Measurements from ENCODE around the gene AKR1C2.
"Not testable (repeated sequence)": the region's sequence is repeated elsewhere in the genome, so short reads cannot be mapped to it uniquely, and the experiment has no call there.

The AKR1C2 gene

GRCh38 chr10:4967189-4967588 is 36.5 kb downstream of the AKR1C2 start:
- not testable (repeated sequence) for DNase-seq (ENCODE audit: low read depth); H3K4me3 ChIP-seq (ENCODE audit: low read length)

- H3K4me3 ChIP-seq (ENCODE audit: low read length); DNase-seq (ENCODE audit: low read depth): not testable (repeated sequence)
These were observed 37.9 kb downstream of the AKR1C2 start for GRCh38 chr10:4965763-4966162.

DNA sequence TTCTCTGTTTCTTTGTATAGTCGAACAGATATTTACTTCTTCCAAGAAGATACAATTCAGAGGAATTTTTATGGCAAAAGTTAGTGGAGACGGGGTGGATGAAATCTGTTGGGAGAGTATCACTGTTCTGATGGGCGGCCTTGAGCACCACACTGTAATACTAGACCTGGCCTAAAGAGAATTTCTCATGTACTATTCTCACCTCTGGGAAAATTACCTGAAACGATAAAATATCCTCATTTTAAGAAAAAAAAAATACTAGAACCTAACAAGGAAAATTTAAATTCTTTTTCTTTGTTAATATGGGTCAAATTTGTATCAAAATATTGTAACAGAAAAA is 39.9 kb downstream of the AKR1C2 start:
- not testable (repeated sequence) for DNase-seq (ENCODE audit: low read depth); H3K4me3 ChIP-seq (ENCODE audit: low read length)

DNA sequence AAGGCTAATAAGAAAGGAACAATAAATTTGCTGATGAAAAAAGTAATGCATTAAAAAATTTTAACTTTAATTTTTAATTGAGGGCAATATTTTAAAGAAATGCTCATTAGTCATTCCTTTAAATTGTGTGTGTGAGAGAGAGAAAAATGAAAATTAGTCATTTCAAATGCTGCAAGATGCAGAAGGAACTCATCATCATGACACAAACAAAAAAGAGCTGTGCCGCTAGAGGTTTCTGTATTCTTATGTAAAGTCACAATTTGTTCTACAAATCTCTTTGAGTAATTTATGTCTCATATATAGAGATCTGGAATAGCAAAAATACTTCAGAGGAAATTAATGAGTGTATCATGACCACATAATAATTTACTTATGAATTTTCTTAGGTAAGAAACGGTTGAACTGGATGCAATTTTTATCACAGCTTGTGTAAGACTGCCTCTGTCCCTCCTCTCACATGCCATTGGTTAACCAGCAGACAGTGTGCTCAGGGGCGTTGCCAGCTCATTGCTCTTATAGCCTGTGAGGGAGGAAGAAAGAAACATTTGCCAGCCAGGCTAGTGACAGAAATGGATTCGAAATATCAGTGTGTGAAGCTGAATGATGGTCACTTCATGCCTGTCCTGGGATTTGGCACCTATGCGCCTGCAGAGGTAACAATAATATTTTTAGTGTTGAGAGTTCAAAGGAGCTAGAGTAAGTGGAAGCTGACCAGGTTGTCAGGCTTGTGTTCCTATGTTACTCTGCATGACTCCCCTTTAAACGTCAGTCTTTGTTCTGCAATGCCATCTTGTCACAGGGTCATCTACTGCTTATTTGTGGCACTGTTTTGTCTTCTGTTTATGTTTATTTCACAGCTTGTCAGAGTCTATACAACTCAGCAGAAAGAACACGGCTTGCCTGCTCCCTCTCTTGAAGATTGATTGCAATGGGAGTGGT is 40.5 kb downstream of the AKR1C2 start, which contains the start of gene AKR1C1:
Gene AKR1C1 (plus strand): TSS at position 540 of the 939 bp plus-strand sequence. CDS start 30 bp downstream, at position 570.
- H3K4me3 ChIP-seq (ENCODE audit: low read length); DNase-seq (ENCODE audit: low read depth): not testable (repeated sequence)

- DNase-seq (ENCODE audit: low read depth); H3K4me3 ChIP-seq (ENCODE audit: low read length): not testable (repeated sequence)
These were observed 41.3 kb downstream of the AKR1C2 start for GRCh38 chr10:4962308-4962707.

DNA sequence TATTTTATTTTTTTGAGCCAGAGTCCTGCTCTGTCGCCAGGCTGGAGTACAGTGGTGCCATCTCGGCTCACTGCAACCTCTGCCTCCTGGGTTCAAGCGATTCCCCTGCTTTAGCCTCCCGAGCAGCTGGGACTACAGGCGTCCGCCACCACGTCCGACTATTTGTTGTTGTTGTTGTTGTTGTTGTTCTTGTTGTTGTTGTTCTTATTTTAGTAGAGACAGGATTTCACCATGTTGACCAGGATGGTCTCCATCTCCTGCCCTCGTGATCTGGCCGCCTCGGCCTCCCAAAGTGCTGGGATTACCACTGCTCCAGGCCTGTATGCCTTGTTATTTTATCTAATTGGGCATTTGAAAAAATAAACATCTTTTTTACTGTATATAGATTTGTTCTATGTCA is 42.1 kb downstream of the AKR1C2 start:
- not testable (repeated sequence) for H3K4me3 ChIP-seq (ENCODE audit: low read length); DNase-seq (ENCODE audit: low read depth)

- not testable (repeated sequence) for DNase-seq (ENCODE audit: low read depth); H3K4me3 ChIP-seq (ENCODE audit: low read length)
These were observed 46.6 kb downstream of the AKR1C2 start for GRCh38 chr10:4956955-4957645.

GRCh38 chr10:4956088-4956487 is 47.6 kb downstream of the AKR1C2 start:
- not testable (repeated sequence) for DNase-seq (ENCODE audit: low read depth); H3K4me3 ChIP-seq (ENCODE audit: low read length)

DNA sequence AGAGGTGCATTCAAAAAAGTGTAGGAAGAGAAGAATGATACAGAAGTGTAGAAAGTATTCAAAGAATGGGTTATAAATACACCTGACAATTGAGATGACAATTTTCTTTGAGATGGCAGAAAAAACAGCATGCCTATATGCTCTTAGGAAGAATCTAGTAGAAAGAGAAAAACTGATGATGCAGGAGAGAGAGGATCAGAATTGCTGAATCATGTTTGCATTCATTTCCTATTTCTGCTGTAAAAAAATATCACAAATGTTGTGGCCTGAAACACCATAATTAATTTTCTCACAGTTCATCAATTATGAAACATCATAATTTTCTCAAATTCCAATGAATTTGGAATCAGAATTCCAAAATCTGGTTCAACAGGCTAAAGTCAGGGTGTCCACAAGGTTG is 50.3 kb downstream of the AKR1C2 start:
- TF ChIP-seq CTCF (conservative IDR thresholded peaks at IDR 0.05; ENCODE audit: low read depth, low read length), result no peak
- H3K4me3 ChIP-seq (ENCODE audit: low read length), result no peak overlapping the region
- DNase-seq (ENCODE audit: low read depth), result no peak

- not testable (repeated sequence) for H3K4me3 ChIP-seq (ENCODE audit: low read length); DNase-seq (ENCODE audit: low read depth)
These were observed 52.0 kb downstream of the AKR1C2 start for GRCh38 chr10:4951512-4952162.

DNA sequence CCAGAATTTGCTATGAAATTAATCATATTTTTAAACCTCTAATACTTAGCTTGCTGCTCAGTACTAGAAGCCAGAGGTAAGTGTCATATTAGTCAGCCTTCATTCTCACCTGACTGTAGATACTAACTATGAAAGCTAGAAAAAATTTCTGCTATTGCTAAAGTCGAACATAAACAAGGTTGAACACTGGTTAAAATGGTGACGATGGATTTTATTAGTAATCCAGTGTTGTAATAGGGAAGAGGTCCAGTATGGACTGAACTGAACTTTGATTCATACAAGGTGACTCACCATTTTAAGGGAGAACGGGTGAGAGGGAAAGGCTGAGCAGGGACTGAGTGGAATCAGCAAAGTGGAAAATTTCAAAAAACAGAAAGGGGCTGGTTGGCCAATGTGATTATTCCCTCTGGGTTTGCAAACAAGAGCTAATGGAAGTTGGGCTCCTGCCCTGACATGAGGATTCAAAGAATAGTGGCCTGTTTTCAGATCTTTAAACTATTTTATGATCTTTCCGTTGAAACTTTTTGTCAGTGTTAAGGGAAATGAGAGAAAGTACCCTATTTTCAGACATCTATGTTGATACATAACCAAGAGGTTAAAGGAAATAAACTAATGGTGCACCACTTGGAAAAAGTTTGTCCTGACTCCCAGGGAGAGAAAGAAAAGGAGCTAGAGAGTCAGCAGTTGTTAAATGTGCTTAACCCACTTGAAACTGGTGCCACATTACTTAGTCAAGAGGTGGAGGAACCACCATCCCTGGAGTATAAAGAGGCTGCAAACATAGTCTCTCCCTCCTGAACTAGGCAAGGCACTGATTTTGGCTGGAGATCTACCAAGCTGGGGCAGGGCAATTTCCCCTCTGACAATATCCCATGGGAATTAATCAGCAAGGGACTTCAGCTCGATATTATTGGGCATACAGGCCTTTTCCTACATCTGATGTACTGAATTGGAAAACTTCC is 55.7 kb downstream of the AKR1C2 start:
- DNase-seq (ENCODE audit: low read depth), result peak; percentile 49
- TF ChIP-seq CTCF (conservative IDR thresholded peaks at IDR 0.05; ENCODE audit: low read depth, low read length), result no peak
- H3K4me3 ChIP-seq (ENCODE audit: low read length), result no peak overlapping the region
